HG02884 (cell line): Measurements from ENCODE around the gene USP28.
A peak's percentile ranks its signal among the peaks of the same experiment; 100 is the strongest.
"Not testable (repeated sequence)": the region's sequence is repeated elsewhere in the genome, so short reads cannot be mapped to it uniquely, and the experiment has no call there.

Experiments used
- ATAC-seq: cut with Tn5 transposase; IDR thresholded peaks from one replicate; pipeline ENCODE4 v1.9.1; 2021; ENCODE audit warnings: mild to moderate bottlenecking, moderate library complexity; ENCODE audit not compliant: unreplicated experiment

Gene USP28

DNA sequence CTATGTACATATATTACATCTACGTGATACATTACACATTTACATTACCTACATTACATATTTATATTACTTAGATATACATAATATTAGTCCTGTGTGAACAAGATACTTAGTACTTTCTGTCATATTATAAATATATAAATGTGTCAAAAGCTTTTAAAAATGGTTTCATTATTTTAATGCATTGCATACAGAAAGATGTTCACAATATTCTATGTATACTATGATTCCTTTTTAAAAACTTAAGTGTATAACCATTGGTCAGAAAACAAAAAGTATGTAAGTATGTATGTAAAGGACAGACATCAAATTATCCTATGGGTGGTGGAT, 101.2 kb downstream of the USP28 start:
- no peak for ATAC-seq

GRCh38 chr11:113773416-113774173, 101.8 kb downstream of the USP28 start, which contains the start of gene ZW10:
Gene ZW10, minus strand, starts transcription at chr11:113773692. Its CDS starts 26 bp downstream, at chr11:113773666.
- ATAC-seq = peak; percentile 97

GRCh38 chr11:113773092-113773415, 102.3 kb downstream of the USP28 start:
- peak; percentile 12 for ATAC-seq

DNA sequence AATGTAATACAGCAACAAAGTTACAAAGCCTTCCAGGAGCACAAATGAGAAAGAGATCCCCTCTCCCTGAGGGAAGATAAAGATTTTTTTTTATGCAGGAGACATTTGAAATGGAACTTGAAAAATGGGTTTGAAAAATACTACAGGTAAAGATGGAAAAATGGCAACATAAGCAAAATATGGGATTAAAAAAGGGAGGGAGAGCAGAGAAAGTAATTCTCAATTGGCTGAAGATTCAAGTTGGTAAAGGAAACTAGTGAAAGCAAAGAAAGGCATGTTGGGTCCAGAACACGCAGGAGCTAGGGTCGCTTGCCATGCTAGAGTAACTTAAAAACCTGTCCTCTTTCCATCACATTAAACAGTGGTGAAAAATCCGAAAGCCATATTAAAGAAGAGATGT, 103.4 kb downstream of the USP28 start:
- ATAC-seq = no peak

- ATAC-seq = no peak
Measured at GRCh38 chr11:113764527-113765219, 110.7 kb downstream of the USP28 start.

GRCh38 chr11:113763040-113763439, 112.3 kb downstream of the USP28 start:
- ATAC-seq = not testable (repeated sequence)

DNA sequence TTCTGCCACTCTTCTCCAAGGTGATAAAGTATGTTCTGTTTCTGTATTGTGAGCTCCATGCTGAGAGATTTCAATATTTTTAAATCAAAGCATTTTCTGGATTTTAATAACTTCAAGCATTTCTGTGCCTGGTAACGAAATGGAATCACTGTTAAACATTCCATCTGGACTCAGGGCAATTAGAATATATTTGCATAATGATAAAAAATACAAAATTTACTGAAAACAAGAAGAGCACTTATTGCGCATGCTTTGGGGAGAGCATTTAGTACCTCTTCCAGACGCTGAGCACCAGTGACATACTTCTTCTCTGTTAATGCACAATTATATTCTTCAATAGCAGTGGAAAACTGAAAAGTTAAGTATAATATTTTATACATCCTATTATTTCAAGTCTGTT, 115.1 kb downstream of the USP28 start:
- no peak for ATAC-seq

- ATAC-seq = no peak
Measured at GRCh38 chr11:113752932-113753331, 122.4 kb downstream of the USP28 start.
